Muscle layer of duodenum (tissue), 2 donors: Measurements from ENCODE around the gene TDRD9.

Experiments
- H3K27ac ChIP-seq: one replicate; pipeline ENCODE4 v1.7.0; 2013; ENCODE audit warnings: mild to moderate bottlenecking, low read length
- H3K27me3 ChIP-seq: one replicate; pipeline ENCODE4 v1.7.0; 2013; ENCODE audit warnings: low read depth, mild to moderate bottlenecking, control low read depth, low read length
- H3K36me3 ChIP-seq, 2 donors: one replicate each; pipeline ENCODE4 v1.7.0; 2013; ENCODE audit warnings: low read length in 2 of 2, control low read depth in 1 of 2, mild to moderate bottlenecking in 1 of 2; ENCODE audit not compliant: insufficient read depth in 2 of 2, control insufficient read depth in 1 of 2
- H3K4me1 ChIP-seq, 2 donors: one replicate each; pipeline ENCODE4 v1.7.0; 2013; ENCODE audit warnings: low read length in 2 of 2, mild to moderate bottlenecking in 2 of 2, control low read depth in 1 of 2, moderate library complexity in 1 of 2; ENCODE audit not compliant: insufficient read depth in 2 of 2, control insufficient read depth in 1 of 2
- H3K4me3 ChIP-seq, 2 donors: one replicate each; pipeline ENCODE4 v1.7.0; 2013; ENCODE audit warnings: low read length in 2 of 2, low read depth in 1 of 2, mild to moderate bottlenecking in 1 of 2
- H3K9me3 ChIP-seq, 2 donors: one replicate each; pipeline ENCODE4 v1.7.0; 2013; ENCODE audit warnings: low read length in 2 of 2, control low read depth in 1 of 2, mild to moderate bottlenecking in 1 of 2; ENCODE audit not compliant: control insufficient read depth in 1 of 2
- donor health status: healthy.

TDRD9 gene

GRCh38 chr14:104098272-104099095 lies 170.2 kb downstream of the TDRD9 start:
- Histone ChIP-seq H3K36me3 (no peaks in the 10 kb centered on the region), H3K9me3 (no peaks in the 10 kb centered on the region), H3K4me3 (no peak overlapping the region), H3K27me3 (no peaks in the 10 kb centered on the region), H3K4me1 (no peaks in the 10 kb centered on the region), H3K27ac (no peak overlapping the region)

GRCh38 chr14:104099096-104100041 lies 171.1 kb downstream of the TDRD9 start:
- no peak overlapping the region for H3K4me3 ChIP-seq
- H3K9me3 ChIP-seq = no peaks in the 10 kb centered on the region
- no peaks in the 10 kb centered on the region for H3K4me1 ChIP-seq
- no peaks in the 10 kb centered on the region for H3K27me3 ChIP-seq
- H3K27ac ChIP-seq = no peak overlapping the region
- no peaks in the 10 kb centered on the region for H3K36me3 ChIP-seq

- Histone ChIP-seq H3K36me3 (no peaks in the 10 kb centered on the region), H3K27ac (no peak overlapping the region), H3K9me3 (no peaks in the 10 kb centered on the region), H3K27me3 (no peaks in the 10 kb centered on the region), H3K4me3 (no peak overlapping the region), H3K4me1 (no peaks in the 10 kb centered on the region)
Measured at GRCh38 chr14:104100171-104101085, 172.2 kb downstream of the TDRD9 start.

DNA sequence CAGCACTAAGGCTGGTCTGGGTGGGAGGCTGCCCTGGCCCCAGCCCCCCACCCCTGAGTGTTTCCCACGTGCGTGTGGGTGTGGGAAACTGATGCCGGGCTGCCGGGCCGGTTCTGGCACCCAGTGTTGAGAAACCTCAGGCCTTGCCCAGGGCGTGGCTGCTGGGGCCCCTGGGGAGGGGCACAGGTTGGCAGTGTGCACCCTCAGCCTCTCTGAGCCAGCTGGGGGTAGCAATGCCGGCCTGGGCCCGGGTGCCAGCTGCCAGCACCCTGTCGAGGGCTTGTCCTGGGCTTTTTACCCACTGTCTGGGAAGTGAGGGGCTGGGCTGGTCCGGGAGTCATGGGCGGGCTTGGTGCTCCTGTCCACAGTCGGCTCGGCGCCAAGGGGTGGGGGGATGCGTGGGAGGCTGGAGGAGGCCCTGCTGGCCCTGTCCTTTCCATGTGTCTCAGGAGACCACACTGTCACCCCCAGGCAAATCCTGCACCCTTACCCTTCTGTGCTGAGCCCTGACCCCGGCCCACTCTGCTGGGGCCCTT lies 172.9 kb downstream of the TDRD9 start:
- Histone ChIP-seq H3K27ac (no peak overlapping the region), H3K4me1 (no peaks in the 10 kb centered on the region), H3K36me3 (no peaks in the 10 kb centered on the region)

DNA sequence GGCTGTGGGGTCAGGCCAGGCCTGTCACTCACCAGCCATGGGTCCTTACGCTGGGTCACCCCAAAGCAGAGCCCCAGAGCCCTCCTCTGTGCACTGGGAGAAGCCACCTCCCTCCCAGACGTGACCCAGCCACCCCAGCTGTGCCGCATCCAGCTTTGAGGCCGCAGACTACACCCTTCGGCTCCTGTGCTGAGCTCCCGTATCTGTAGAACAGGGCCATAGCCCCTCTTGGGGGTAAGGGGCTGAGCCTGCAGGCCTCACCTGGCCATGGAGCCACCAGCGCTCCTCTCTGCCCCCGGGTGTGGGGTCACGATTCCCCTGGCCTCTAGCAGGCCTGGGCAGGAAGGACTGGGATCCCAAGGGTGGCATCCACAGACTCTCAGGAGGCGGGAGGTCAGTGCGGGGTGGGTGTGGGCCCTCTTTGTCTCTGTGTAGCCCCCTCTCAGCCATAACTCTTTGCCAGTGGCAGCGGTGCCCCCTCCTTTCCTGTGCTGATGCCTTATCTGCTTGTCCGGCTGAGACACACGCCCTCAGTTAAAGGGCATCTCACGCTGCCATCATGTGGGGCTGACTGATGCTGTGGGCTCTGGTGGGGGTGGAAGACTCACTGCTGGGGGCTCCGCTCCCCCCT lies 173.5 kb downstream of the TDRD9 start:
- H3K27ac ChIP-seq = no peak overlapping the region
- H3K4me1 ChIP-seq = no peaks in the 10 kb centered on the region
- no peak overlapping the region for H3K4me3 ChIP-seq

More for the DNA sequence above, 172.9 kb downstream of the TDRD9 start:
- H3K9me3 ChIP-seq = no peaks in the 10 kb centered on the region
- no peak overlapping the region for H3K4me3 ChIP-seq
- H3K27me3 ChIP-seq = no peaks in the 10 kb centered on the region

More for the DNA sequence above, 173.5 kb downstream of the TDRD9 start:
- Histone ChIP-seq H3K27me3 (no peaks in the 10 kb centered on the region), H3K36me3 (no peaks in the 10 kb centered on the region), H3K9me3 (no peaks in the 10 kb centered on the region)
